Body of pancreas (tissue), 4 donors: ENCODE results near the gene VMP1. TPM values are rescaled to one million over a fixed set of nuclear protein-coding genes. Genes with fewer than 3 reads are reported as not detected.

ENCODE experiments used
- ATAC-seq: fragments of 150-250 bp; one replicate; pipeline ENCODE4 v1.9.1; 2016
- DNase-seq, 4 donors: peaks; one replicate each; pipeline ENCODE4 v3.0.0-alpha.2; 2019
- H3K27ac ChIP-seq, 4 donors: fragments of 200-600 bp; sonication (generic); 1 replicate in 3 of 4; 2 replicates in 1 of 4; pipeline versions ENCODE4 v1.5.1 to v1.6.1; 2016 to 2019; ENCODE audit warnings: mild to moderate bottlenecking in 1 of 4, mixed read lengths in 1 of 4, moderate library complexity in 1 of 4
- H3K27me3 ChIP-seq, 2 donors: fragments of 200-600 bp; sonication (generic); one replicate each; pipeline ENCODE4 v1.6.0; 2016; ENCODE audit warnings: mild to moderate bottlenecking in 1 of 2
- H3K36me3 ChIP-seq, 2 donors: fragments of 200-600 bp; sonication (generic); replicated peaks in 1 of 2; 2 replicates each; pipeline ENCODE4 v1.5.1; 2016; ENCODE audit warnings: low read depth in 2 of 2; ENCODE audit not compliant: insufficient read depth in 1 of 2
- H3K4me1 ChIP-seq: fragments of 200-600 bp; sonication (generic); one replicate; pipeline ENCODE4 v1.6.0; 2016
- H3K4me3 ChIP-seq, 2 donors: fragments of 200-600 bp; sonication (generic); 1 replicate in 1 of 2; 2 replicates in 1 of 2; pipeline ENCODE4 v1.5.1; 2016 to 2019
- H3K9me3 ChIP-seq, 3 donors: fragments of 200-600 bp; sonication (generic); 1 replicate in 2 of 3; 2 replicates in 1 of 3; pipeline ENCODE4 v1.5.1; 2016
- CTCF ChIP-seq, 7 experiments: fragments of 450-650 bp in 4 of 7; fragments of 200-600 bp in 3 of 7; sonication (generic) in 3 of 7; IDR thresholded peaks; one replicate each; pipeline ENCODE4 v1.5.1; 2016 to 2019; ENCODE audit warnings: antibody characterized with exemption in 7 of 7
- POLR2A ChIP-seq, 3 donors: fragments of 450-650 bp; IDR thresholded peaks; one replicate each; pipeline ENCODE4 v1.6.1; 2016; ENCODE audit warnings: antibody characterized with exemption in 3 of 3, mild to moderate bottlenecking in 2 of 3
- WGBS, 2 donors: methylation state at CpG; one replicate each; pipeline ENCODE4 v1.1.5; 2017; 5-methylcytosine and 5-hydroxymethylcytosine counted together
- intact Hi-C: fragments of 100-400 bp; cut with DNase I; formaldehyde crosslinking; loops from one replicate; pipeline ENCODE4 v1.15.1; 2023
- total RNA-seq, 2 donors: library from RNA; depleted of rRNA; stranded (reverse); fragments of >200 nt; gene quantifications; one replicate each; pipeline ENCODE4 v1.1.0, GENCODE V29; 2016

VMP1 gene
- total RNA-seq, 2 donors from 2014 or later = 174 to 259 TPM

GRCh38 chr17:59722623-59723022 is 15.2 kb downstream of the VMP1 start:
- ATAC-seq = no peak
- no peak for DNase-seq
- Histone ChIP-seq H3K9me3 (no peaks in the 10 kb centered on the region), H3K4me3 (no peak overlapping the region), H3K4me1 (peaks cover 28% of the 10 kb centered on the region), H3K27ac (no peak overlapping the region), H3K36me3 (no peaks in the 10 kb centered on the region), H3K27me3 (no peaks in the 10 kb centered on the region)
- intact Hi-C loops = no loop called here
- 81 to 83% methylated on average over 4 of the region's 4 CpGs for WGBS, 2 donors
- TF ChIP-seq POLR2A (IDR thresholded peaks at IDR 0.05) (no peak), CTCF (IDR thresholded peaks at IDR 0.05) (no peak)

GRCh38 chr17:59723041-59723440 is 15.6 kb downstream of the VMP1 start:
- Histone ChIP-seq H3K9me3 (no peaks in the 10 kb centered on the region), H3K36me3 (no peaks in the 10 kb centered on the region), H3K4me3 (no peak overlapping the region), H3K27me3 (no peaks in the 10 kb centered on the region), H3K4me1 (peaks cover 33% of the 10 kb centered on the region), H3K27ac (peak overlapping the region in 1 of 4 donors; percentile 17)
- WGBS, 2 donors = 62 to 73% methylated on average over 1 of the region's 1 CpG
- TF ChIP-seq POLR2A (IDR thresholded peaks at IDR 0.05) = no peak
- no peak for TF ChIP-seq CTCF (IDR thresholded peaks at IDR 0.05)
- intact Hi-C loops = no loop called here
- ATAC-seq = no peak
- DNase-seq = no peak

GRCh38 chr17:59723607-59724006 is 16.2 kb downstream of the VMP1 start:
- Histone ChIP-seq H3K36me3 (no peaks in the 10 kb centered on the region), H3K4me3 (no peak overlapping the region), H3K4me1 (peaks cover 36% of the 10 kb centered on the region), H3K9me3 (no peaks in the 10 kb centered on the region), H3K27ac (peak overlapping the region in 1 of 4 donors; percentile 29), H3K27me3 (no peaks in the 10 kb centered on the region)
- intact Hi-C loops = no loop called here
- no peak for DNase-seq
- no peak for TF ChIP-seq CTCF (IDR thresholded peaks at IDR 0.05)
- no peak for TF ChIP-seq POLR2A (IDR thresholded peaks at IDR 0.05)
- ATAC-seq = peak; percentile 47
- 54 to 76% methylated on average over 1 of the region's 1 CpG for WGBS, 2 donors

DNA sequence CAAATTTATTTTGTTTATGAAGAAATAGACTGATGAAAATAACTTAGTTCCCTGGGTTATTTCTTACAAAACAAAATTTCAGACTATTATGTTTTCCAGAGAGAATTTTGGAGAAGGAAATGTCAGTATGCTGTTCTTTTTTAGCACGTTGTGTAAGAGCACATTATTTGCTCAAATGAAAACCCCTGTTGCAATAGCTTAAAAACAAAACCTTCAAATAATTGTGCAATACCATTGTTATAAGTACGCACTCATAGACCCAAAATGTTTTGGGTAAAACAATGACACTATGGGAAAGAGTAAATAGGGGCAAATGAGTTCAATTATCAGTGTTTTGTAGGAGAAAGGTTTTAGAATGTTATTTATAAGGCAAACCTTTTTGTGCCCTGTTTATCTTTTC is 18.2 kb downstream of the VMP1 start:
- no peak overlapping the region for H3K4me3 ChIP-seq
- no peaks in the 10 kb centered on the region for H3K9me3 ChIP-seq
- H3K27ac ChIP-seq = peak overlapping the region in 2 of 4 donors; percentile 7 to 58
- ATAC-seq (peak; percentile 56), DNase-seq (no peak)
- peaks cover 41% of the 10 kb centered on the region for H3K4me1 ChIP-seq
- TF ChIP-seq CTCF (IDR thresholded peaks at IDR 0.05) (no peak), POLR2A (IDR thresholded peaks at IDR 0.05) (no peak)
- 14% methylated on average over 2 of the region's 2 CpGs for WGBS, 2 donors
- intact Hi-C loops = no loop called here
- no peaks in the 10 kb centered on the region for H3K27me3 ChIP-seq
- no peaks in the 10 kb centered on the region for H3K36me3 ChIP-seq

DNA sequence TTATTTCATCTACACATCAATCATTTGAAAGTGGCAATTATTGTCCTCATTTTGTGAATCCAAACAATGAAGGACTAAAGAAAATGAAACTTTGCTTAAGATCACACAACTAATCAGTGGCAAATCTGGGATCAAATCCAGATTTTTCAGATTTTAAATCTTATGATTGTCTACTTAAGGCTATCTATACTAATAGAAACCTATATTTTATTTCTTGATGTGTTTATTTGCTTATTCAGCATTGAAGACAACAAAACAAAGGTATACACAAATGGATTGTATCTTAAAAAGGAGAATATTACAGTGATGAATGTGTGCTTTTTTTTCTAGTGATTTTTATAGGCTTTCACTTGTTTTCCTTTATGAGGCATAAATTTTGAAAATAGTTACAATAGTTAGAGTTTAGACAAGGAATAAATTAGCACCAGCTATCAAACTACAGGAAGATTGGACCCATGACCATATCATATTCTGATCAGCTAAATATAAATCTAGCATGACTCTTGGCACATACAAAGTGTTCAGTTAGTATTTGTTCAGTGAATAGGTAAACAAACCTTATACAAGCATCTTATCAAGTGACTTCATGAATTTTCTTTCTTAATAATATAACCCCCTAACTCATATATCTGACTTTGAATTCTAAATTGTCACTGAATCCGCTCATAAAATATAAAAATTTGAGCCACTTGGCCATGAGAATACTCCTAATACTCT is 20.5 kb downstream of the VMP1 start:
- Histone ChIP-seq H3K27me3 (no peaks in the 10 kb centered on the region), H3K4me1 (peaks cover 41% of the 10 kb centered on the region), H3K4me3 (no peak overlapping the region), H3K36me3 (no peaks in the 10 kb centered on the region), H3K27ac (no peak overlapping the region), H3K9me3 (no peaks in the 10 kb centered on the region)
- DNase-seq (no peak), ATAC-seq (peak; percentile 52)
- TF ChIP-seq POLR2A (IDR thresholded peaks at IDR 0.05) = no peak
- no peak for TF ChIP-seq CTCF (IDR thresholded peaks at IDR 0.05)
- 84 to 97% methylated on average over 1 of the region's 1 CpG for WGBS, 2 donors
- intact Hi-C loops = no loop called here
